OCI-M1 (cell line): Measurements from ENCODE around the gene DDX11.
A peak's percentile ranks its signal among the peaks of the same experiment; 100 is the strongest.
"Not testable (repeated sequence)": the region's sequence is repeated elsewhere in the genome, so short reads cannot be mapped to it uniquely, and the experiment has no call there.

Experiments
- DNase-seq: peaks from one replicate; lab custom pipeline; 2025; lab: John Stamatoyannopoulos, UW

Gene DDX11

GRCh38 chr12:31073527-31074332, at the start of gene DDX11:
TSS of gene DDX11 (plus strand) at chr12:31073860. CDS start at chr12:31078394, 4,534 bp downstream.
- DNase-seq: peak; percentile 95

DNA sequence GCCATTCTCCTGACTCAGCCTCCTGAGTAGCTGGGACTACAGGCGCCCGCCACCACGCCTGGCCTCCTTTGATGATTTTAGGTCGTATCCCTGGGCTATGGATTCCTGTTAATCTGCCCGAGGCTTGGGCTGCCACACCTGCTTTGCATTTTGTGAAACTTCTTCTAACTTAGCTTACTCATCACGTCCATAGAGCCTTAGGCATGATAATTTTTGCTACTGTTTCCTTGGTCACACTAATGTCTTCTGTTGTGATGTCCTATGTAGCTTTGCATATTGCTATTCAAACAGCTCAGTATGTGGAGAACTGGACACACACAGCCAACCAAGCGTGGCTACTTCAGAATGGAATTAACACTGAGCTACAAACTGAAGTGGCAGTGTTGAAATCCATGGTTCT, 47.5 kb upstream of the DDX11 start:
- DNase-seq: no peak

GRCh38 chr12:31027006-31027405, 46.7 kb upstream of the DDX11 start:
- DNase-seq: not testable (repeated sequence)

GRCh38 chr12:31029468-31029867, 44.2 kb upstream of the DDX11 start:
- no peak for DNase-seq

GRCh38 chr12:31029916-31030562, 43.6 kb upstream of the DDX11 start:
- DNase-seq: no peak

GRCh38 chr12:31031951-31032335, 41.7 kb upstream of the DDX11 start:
- peak; percentile 10 for DNase-seq

- DNase-seq: no peak
Observed at GRCh38 chr12:31033146-31033545, 40.5 kb upstream of the DDX11 start.

GRCh38 chr12:31033681-31034080, 40.0 kb upstream of the DDX11 start:
- no peak for DNase-seq

- DNase-seq: no peak
Observed at GRCh38 chr12:31034372-31034771, 39.3 kb upstream of the DDX11 start.

DNA sequence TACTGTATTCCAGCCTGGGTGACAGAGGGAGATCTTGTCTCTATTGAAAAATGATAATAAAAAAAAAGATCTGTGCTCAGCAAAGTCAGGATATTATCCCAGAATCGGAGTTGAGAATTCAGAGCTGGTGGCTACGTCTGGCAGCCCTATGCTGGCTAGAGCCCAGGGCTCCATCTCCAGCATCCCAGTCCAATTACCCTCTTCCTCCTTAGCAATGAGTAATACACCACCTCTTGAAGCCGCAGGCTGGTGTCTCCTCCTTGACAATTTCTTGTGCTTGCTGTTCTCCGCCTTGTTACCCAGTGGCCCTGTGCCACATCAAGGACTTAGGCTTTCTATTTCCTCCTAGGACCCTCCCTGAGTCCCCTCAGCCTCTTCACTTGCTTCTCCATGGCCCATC, 38.4 kb upstream of the DDX11 start:
- no peak for DNase-seq

- DNase-seq: no peak
Observed at GRCh38 chr12:31035967-31036665, 37.5 kb upstream of the DDX11 start.

DNA sequence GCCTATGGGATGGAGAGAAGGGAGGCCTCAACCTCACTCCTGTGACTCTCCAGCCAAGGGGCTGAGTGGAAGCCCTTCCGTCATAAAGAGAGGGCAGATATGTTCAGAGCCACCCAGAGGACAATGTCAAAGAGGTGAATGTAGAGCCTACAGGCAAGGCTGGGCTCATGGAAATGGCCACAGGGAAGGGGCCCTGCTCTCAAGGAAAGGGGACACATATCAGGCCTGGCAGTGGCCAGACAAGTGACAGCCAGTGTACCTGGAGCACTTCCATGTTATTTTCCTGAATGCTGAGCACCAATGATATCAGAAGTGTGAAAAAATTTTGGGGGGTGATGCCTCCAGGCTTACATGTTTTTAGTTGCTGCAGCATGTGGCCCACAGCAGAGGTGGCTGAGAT, 36.6 kb upstream of the DDX11 start:
- no peak for DNase-seq

- DNase-seq: no peak
Observed at GRCh38 chr12:31037931-31038330, 35.7 kb upstream of the DDX11 start.

GRCh38 chr12:31041033-31041564, 32.6 kb upstream of the DDX11 start:
- no peak for DNase-seq

DNA sequence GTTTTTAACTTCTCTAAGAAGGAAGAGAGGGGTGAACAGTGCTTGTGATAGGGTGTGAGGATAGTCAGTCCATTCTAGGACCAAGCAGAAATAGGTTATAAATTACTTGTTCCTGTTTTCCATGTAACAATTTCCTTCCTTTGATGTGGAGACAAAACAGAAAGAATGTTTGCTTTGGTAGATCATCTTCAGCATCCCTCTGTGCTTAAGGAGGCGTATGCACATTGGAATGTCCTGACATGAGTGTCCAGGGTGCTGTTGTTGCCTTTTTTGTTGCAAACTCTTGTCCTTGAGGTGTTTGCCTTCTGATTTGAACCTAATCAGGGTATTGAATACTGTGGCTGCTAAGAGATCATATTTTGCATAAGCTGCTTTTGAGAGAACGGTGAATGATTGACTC, 23.5 kb upstream of the DDX11 start:
- DNase-seq: not testable (repeated sequence)

- not testable (repeated sequence) for DNase-seq
Observed at GRCh38 chr12:31050548-31050947, 23.1 kb upstream of the DDX11 start.

GRCh38 chr12:31051692-31052091, 22.0 kb upstream of the DDX11 start:
- DNase-seq: not testable (repeated sequence)

- DNase-seq: not testable (repeated sequence)
Observed at GRCh38 chr12:31052121-31052520, 21.5 kb upstream of the DDX11 start.

DNA sequence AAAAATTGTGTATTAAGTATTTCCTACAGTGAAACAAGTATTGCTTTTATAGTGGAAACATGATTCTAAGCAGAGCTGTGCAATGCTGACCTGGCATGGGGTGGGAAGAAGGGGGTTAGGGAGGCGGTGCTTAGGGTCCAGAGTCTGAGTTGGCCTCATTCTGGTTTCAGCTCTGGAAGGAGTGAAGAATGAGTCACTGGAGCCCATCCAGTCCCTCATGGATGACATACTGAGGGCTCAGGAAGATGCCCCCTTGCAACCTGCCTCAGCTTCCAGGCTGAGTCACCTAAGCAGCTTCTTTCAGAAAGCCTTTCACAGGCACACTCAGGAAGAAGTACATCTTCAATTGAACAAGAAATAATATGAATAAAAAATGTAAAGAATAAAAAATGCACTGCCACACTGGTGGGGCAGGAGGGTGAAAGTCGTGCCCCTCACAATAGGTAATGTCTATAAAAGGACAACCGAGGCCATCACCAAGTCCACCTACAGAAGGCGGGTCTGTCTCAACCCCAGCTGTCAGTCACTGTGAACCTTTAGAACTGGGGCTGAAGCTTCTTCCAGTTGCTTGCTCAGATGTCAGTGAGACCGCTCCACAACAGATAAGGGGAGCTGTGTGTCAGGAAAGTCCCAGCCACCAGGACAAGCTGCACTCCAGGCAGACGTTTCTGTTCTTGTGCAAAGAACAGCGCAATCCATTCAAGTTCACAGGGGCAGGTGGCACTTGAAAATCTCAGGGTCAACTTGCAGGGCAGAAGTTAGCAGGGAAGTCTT, 20.8 kb upstream of the DDX11 start:
- DNase-seq: not testable (repeated sequence)

DNA sequence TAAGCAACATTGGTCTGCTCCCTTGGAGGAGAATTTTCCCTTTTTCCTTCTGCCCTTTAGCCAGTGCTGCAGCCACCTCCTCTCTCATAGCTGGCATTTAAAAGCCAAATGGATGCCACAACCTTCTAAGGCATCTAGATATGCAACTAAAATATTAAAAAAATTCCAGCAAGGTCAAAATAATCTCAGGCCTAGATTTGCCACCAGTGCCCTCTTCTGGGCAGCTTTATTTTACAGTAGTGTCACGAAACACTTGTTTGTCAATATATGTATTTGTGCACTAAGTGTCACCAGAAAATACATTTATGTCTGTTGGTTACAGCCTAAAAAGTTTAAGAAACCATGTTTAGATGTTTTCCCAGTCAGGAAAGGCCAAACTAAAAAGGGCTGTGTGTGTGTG, 19.7 kb upstream of the DDX11 start:
- DNase-seq: peak; percentile 30

DNA sequence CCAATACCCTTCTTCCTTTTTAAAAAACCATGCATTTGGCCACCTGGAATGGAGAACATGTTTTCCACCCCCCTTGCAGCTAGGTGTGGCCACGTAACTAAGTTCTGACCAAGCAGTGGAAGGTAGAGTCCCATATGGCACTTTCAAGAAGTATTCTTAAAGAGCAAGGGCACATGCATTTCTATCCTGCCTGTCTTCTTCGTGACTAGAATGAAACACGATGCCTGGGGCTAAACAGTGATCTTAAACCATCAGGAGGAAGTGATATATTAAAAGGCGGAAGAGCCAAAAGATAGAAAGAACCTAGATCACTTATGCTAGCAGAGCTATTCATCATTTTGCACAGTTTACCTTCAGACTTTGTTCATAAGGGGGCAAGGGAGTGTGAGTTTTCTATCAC, 16.0 kb upstream of the DDX11 start:
- no peak for DNase-seq

- peak; percentile 74 for DNase-seq
Observed at GRCh38 chr12:31066196-31066595, 7.5 kb upstream of the DDX11 start.
